GM23248 (cell line): Measurements from ENCODE around the gene KATNIP. TPM values are rescaled to one million over a fixed set of nuclear protein-coding genes. Genes with fewer than 3 reads are reported as not detected.

Source experiments
- DNase-seq: peaks from one replicate; pipeline ENCODE4 v3.0.0-alpha.2; 2015
- H2AFZ ChIP-seq: fragments of 200-600 bp; sonication (generic); 2 replicates; pipeline ENCODE4 v1.6.1; 2016; ENCODE audit warnings: antibody characterized with exemption
- H3F3A ChIP-seq: fragments of 200-600 bp; sonication (generic); 2 replicates; pipeline ENCODE4 v1.6.1; 2016; ENCODE audit warnings: mild to moderate bottlenecking, antibody characterized with exemption, mixed run types; ENCODE audit not compliant: insufficient read depth
- H3K27ac ChIP-seq: fragments of 200-600 bp; sonication (generic); 2 replicates; pipeline ENCODE4 v1.5.1; 2016; ENCODE audit warnings: mild to moderate bottlenecking
- H3K27me3 ChIP-seq: fragments of 200-600 bp; sonication (generic); replicated peaks from 2 replicates; pipeline ENCODE4 v1.6.1; 2016; ENCODE audit warnings: mild to moderate bottlenecking; ENCODE audit not compliant: insufficient read depth
- H3K36me3 ChIP-seq: fragments of 200-600 bp; sonication (generic); 2 replicates; pipeline ENCODE4 v1.6.1; 2016; ENCODE audit warnings: low read depth, mild to moderate bottlenecking
- H3K4me1 ChIP-seq: fragments of 200-600 bp; sonication (generic); 2 replicates; pipeline ENCODE4 v1.6.1; 2016; ENCODE audit warnings: mild to moderate bottlenecking; ENCODE audit not compliant: insufficient read depth
- H3K4me2 ChIP-seq: fragments of 200-600 bp; sonication (generic); one replicate; pipeline ENCODE4 v1.6.1; 2016; ENCODE audit warnings: mild to moderate bottlenecking; ENCODE audit not compliant: unreplicated experiment
- H3K4me3 ChIP-seq: fragments of 200-600 bp; sonication (generic); 2 replicates; pipeline ENCODE4 v1.5.1; 2016; ENCODE audit warnings: mild to moderate bottlenecking
- H3K79me2 ChIP-seq: fragments of 200-600 bp; sonication (generic); 2 replicates; pipeline ENCODE4 v1.6.1; 2016; ENCODE audit warnings: mild to moderate bottlenecking; ENCODE audit not compliant: insufficient read depth
- H3K9ac ChIP-seq: fragments of 200-600 bp; sonication (generic); 2 replicates; pipeline ENCODE4 v1.6.1; 2016; ENCODE audit warnings: mild to moderate bottlenecking
- H3K9me2 ChIP-seq: fragments of 200-600 bp; sonication (generic); 2 replicates; pipeline ENCODE4 v1.6.1; 2016; ENCODE audit warnings: mixed run types, mild to moderate bottlenecking, moderate library complexity; ENCODE audit not compliant: insufficient read depth
- H3K9me3 ChIP-seq: fragments of 200-600 bp; sonication (generic); one replicate; pipeline ENCODE4 v1.6.1; 2017; ENCODE audit warnings: low read depth
- H4K20me1 ChIP-seq: fragments of 200-600 bp; sonication (generic); 2 replicates; pipeline ENCODE4 v1.6.0; 2016; ENCODE audit not compliant: insufficient read depth
- EZH2 ChIP-seq: fragments of 200-600 bp; sonication (generic); IDR thresholded peaks from 2 replicates; pipeline ENCODE4 v1.6.1; 2018; ENCODE audit warnings: antibody characterized with exemption, mild to moderate bottlenecking; ENCODE audit not compliant: insufficient read depth, poor library complexity, severe bottlenecking
- EZH2phosphoT487 ChIP-seq: fragments of 200-600 bp; sonication (generic); IDR thresholded peaks from 2 replicates; pipeline ENCODE4 v1.6.1; 2018; ENCODE audit warnings: antibody characterized with exemption, moderate library complexity, mild to moderate bottlenecking, low read depth; ENCODE audit not compliant: insufficient read depth
- WGBS, 2 experiments: methylation state at CpG; one replicate each; pipeline ENCODE4 v1.1.6; 2015 to 2017; ENCODE audit warnings: low lambda C conversion rate in 2 of 2, low coverage in 1 of 2; ENCODE audit errors: missing lambda C conversion rate in 2 of 2; 5-methylcytosine and 5-hydroxymethylcytosine counted together
- in situ Hi-C: fragments of 300-500 bp; cut with MboI; formaldehyde crosslinking; loops from 2 replicates; pipeline ENCODE4 v1.15.0; 2020
- polyA plus RNA-seq: library from polyadenylated mRNA; unstranded; fragments of >200 nt; fragmentation: Nextera tagmentation; extraction: Ambion mirVana; gene quantifications from 2 replicates; pipeline ENCODE4 v1.2.1, GENCODE V29; 2016
- total RNA-seq: library from RNA; depleted of rRNA; stranded (reverse); fragments of >200 nt; shearing (Covaris generic); gene quantifications from 2 replicates; pipeline ENCODE4 v1.2.3, GENCODE V29; 2014; rRNA removed

KATNIP gene
- total and polyA plus RNA-seq, 2 experiments from 2014 or later: 6.9 to 8.5 TPM

DNA sequence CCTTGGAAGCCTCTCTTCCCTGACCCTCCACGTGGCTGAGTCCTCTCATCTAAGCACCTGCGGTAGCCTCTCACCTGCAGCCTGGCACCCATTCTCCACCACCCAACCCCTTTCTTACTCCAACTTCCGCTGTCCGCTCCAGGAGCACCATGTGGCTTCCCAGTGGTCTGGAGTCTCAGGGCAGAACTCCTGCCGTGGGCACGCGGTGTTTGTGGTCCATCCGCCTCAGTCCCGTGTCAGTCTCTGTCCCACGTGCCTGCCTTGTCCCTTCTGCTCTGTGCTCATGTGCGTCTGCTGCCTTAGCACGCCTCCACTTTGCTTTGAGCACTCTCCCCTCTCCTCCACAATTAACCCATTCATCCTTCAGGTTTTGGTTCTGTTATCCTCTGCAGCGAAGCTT lies 49.7 kb downstream of the KATNIP start:
- H3K9ac ChIP-seq: no peak overlapping the region
- H3K79me2 ChIP-seq: no peaks in the 10 kb centered on the region
- no peak for DNase-seq
- no peaks in the 10 kb centered on the region for H3K27me3 ChIP-seq
- WGBS, 2 experiments: 92 to 93% methylated on average over 13 of the region's 13 CpGs
- no peak overlapping the region for H3K4me3 ChIP-seq
- no peak for TF ChIP-seq EZH2phosphoT487
- TF ChIP-seq EZH2: no peak
- in situ Hi-C loops: no loop called here
- no peaks in the 10 kb centered on the region for H3K36me3 ChIP-seq
- no peaks in the 10 kb centered on the region for H3K9me2 ChIP-seq
- H3K27ac ChIP-seq: no peak overlapping the region
- H3K4me1 ChIP-seq: no peaks in the 10 kb centered on the region
- no peak overlapping the region for H3K4me2 ChIP-seq
- H3K9me3 ChIP-seq: no peaks in the 10 kb centered on the region
- no peaks in the 10 kb centered on the region for H4K20me1 ChIP-seq
- H2AFZ ChIP-seq: no peak overlapping the region
- no peaks in the 10 kb centered on the region for H3F3A ChIP-seq

Other genes starting within 250 kb of the KATNIP start
- 17.7 and 18.5 TPM in 2 replicates for gene IL4R, start 236.2 kb upstream of the KATNIP start, total RNA-seq
- 11.3 and 11.7 TPM in 2 replicates for gene IL4R, start 236.2 kb upstream of the KATNIP start, polyA plus RNA-seq
- 0.76 and 1.5 TPM in 2 replicates for gene IL21R, start 148.0 kb upstream of the KATNIP start, total RNA-seq
- 0.90 and 1.2 TPM in 2 replicates for gene IL21R, start 148.0 kb upstream of the KATNIP start, polyA plus RNA-seq
- 52.1 and 65.5 TPM in 2 replicates for gene GTF3C1, start 231 bp upstream of the KATNIP start, total RNA-seq
- gene GTF3C1, start 231 bp upstream of the KATNIP start, polyA plus RNA-seq: 30.6 and 33.4 TPM in 2 replicates